HG03460 (cell line): ENCODE results near the gene ADGRL3.

ENCODE experiments used
- ATAC-seq: cut with Tn5 transposase; IDR thresholded peaks from one replicate; pipeline ENCODE4 v1.9.1; 2021; ENCODE audit not compliant: unreplicated experiment

The ADGRL3 gene

DNA sequence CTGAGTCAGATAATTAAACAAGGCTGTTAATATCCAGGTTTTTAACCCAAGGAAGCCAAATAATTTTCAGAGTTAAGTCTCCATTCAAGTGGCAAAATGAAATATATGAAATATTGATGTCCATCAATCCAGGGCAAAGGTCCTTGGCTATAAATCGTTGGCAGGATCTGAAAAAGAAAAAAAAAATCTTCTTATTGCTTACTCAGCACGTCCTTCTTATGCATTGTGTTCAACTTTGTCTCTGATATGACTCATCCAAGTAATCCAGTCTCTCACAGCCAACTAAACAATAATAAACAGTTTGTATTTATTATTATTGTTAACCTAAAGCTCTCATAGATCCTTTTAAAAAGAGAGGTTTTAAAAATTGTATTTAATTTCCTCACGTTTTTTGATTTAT is 851.2 kb downstream of the ADGRL3 start:
- no peak for ATAC-seq

DNA sequence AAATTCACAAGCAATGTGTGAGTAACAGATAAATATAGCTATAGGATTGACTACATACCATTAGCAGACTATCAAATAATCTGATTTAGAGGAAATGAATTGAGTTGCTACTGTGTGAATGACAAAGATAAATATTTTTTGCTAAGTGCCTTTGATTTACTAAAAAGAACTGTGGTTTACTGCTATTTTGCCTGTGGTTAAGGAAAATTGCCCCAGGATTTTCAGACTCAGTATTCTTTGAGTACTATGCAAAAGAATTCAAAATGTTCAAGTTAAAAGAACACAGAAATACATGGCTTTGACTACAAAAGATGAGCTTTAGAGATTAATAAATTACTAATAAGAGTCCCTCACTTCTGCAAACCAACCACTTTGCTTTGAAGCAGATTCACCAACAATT is 853.8 kb downstream of the ADGRL3 start:
- no peak for ATAC-seq

DNA sequence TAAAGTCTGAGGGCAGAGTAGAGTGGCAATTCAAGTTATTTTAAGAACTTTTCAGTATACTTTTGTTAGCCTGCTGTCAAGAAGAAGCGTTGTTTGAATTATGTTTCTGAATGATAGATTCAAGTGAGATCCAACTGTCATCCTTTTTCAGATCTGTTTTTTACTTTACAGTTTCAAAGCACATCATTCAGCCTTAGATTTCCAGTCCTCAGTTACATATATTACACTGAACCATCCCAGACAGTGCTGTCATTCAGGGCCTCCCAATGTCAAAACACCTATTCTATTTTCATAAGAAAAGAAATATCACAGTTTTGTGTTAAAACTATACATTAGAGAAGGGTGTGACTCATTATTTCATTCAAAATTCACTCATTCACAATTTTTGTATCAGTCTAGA is 856.9 kb downstream of the ADGRL3 start:
- ATAC-seq, result no peak

DNA sequence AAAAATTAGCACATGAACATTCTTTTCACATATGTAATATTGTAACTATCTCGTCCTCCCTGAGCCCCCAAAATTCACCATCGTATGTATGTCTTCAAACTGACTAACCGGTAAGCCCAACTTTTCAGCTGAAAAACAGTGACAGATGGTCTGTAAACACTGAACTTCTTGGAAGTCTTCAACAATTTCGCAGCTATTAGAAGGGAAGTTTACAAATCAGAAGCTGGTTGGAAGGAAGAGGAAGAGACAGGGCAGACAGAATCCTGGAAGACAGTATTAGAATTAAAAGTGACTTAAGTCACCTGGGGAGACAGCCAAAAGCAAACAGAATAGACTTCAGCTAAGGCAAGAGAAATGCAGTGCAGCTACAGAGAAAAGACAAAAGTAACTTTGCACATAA is 858.4 kb downstream of the ADGRL3 start:
- no peak for ATAC-seq

DNA sequence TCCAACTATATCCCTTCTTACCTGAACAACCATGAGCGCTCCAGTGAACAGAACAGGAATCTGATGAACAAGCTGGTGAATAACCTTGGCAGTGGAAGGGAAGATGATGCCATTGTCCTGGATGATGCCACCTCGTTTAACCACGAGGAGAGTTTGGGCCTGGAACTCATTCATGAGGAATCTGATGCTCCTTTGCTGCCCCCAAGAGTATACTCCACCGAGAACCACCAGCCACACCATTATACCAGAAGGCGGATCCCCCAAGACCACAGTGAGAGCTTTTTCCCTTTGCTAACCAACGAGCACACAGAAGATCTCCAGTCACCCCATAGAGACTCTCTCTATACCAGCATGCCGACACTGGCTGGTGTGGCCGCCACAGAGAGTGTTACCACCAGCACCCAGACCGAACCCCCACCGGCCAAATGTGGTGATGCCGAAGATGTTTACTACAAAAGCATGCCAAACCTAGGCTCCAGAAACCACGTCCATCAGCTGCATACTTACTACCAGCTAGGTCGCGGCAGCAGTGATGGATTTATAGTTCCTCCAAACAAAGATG is 870.2 kb downstream of the ADGRL3 start:
- no peak for ATAC-seq

DNA sequence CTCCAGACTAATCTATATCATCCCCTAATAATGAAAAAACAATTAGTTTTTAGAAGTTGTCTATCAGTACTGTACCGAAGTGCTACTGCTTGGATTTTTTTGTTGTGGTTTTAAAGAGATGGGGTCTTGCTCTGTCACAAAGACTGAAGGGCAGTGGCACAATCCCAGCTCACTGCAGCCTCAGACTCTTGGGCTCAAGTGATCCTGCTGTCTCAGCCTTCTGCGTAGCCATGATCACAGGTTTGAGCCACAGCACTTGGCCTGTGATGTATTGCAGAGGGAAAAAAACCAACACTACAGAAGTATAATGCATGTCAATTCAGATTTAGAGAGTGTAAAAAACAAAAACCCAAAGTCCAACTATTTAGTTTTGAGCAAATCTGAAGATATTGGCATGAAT is 875.0 kb downstream of the ADGRL3 start:
- no peak for ATAC-seq

DNA sequence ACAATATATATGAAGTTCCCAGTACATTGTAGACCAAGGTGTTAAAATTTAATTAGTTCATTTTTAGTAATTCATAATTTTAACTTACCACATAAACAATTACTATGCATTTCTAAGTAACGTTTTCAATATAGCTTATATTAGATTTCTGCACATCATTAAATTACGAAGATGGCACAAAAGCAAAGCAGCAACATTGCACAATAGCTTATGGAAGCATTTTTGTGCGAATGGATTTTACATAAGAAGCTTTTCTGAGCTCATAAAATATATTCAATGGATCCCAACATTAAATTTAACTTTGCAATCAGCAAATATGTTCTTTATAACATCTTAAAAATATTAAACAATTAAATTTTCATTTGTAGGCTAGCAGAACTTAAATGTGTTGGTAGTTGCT is 875.4 kb downstream of the ADGRL3 start:
- no peak for ATAC-seq

DNA sequence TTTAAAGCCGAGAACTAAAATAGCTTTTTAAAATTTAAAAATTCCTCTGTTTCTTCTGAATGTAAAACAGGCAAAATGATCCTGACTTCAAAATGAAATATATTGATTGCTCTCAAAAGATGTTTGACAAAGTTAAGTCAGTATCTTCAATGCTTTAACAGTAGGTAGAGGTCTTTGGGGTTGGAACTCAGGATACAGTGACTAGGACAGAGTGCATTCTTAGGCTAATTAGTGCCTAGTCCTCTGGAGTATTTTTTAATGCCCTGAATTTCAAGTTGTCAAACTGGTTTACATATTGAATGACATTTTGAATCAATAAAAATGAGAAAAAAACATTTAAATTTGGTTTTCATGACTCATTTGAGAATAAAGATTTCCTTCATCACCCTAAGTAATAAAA is 877.3 kb downstream of the ADGRL3 start:
- ATAC-seq, result no peak

DNA sequence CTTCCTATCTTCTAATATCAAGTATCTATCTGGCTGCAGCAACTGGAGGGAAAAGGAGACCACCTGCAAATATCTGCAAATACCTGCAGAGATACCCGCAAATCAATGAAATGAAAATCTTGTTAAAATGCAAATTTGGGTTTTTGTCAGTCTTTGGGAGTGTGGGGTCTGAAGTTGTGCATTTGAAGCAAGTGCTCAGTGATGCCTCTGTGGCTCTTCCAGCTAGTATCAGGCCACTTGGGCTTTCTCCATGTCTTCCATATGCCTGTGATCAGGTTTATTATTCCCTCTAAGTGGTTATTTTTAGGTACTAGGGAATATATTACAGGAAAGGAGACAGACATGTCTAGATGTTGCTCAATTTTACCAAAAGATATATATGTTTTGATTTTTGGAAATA is 880.3 kb downstream of the ADGRL3 start:
- no peak for ATAC-seq

DNA sequence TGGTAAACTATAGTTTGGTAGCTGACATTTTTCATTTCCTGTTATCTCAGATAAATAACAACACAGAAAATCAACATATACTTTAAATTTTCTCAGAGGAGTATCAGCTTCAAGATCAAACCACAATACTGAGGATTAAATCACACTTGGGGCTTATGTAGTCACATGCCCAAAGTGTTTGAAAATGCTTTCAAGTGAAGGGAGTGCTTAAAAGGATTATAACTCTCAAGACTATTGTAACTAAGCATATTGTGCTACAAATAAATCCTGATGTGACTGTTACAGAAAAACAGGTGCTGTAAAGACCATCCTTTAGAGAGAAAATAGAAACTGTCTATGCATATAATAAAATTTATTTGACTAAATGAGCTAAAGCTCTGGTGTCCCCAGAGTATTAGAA is 887.6 kb downstream of the ADGRL3 start:
- ATAC-seq, result no peak

DNA sequence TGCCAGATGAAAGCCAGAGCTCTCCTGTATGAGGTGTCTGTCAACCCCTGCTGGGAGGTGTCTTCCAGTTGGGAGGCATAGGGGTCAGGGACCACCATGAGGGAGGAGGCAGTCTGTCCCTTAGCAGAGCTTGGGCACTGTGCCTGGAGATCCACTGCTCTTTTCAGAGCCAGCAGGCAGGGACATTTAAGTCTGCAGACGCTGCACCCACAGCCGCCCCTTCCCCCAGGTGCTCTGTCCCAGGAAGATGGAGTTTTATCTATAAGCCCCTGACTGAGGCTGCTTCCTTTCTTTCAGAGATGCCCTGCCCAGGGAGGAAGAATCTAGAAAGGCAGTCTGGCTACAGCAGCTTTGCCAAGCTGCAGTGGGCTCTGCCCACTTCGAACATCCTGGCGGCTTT is 893.6 kb downstream of the ADGRL3 start:
- ATAC-seq, result no peak

DNA sequence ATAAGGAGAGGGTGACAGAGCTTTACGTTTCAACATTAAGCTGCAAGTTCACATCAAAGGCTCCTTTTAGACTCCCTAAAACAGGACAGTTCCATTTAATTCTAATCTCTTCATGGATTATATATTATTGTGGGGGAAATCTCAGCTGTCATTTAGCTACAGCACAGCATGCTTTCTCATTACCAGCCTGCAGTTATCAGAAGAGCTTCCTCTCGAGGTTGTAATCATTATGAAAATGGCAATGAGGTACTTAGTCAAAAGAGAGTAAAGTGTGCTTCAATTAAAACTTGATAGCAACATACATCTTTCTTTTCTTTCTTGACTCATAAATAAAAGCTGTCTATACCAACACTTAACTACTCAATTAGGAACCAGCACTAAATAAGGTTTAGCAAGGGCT is 896.8 kb downstream of the ADGRL3 start:
- ATAC-seq, result no peak

DNA sequence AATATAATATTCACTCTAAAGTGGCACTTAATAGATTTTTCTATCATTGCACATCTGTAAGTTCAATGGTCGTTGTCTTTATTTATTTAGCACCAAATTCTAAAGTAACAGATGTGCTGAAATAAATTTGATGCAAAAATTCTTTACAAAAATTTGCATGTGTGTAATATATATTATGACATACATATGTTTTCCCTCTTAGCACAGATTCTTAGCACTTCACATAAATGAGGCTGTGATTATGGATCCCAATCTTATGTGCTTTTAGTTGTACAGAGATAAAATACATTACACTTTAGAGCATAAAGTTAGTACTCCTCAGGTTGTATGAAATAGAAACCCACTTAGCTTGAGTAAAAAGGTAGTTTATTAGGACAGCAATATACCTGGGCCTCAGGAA is 915.1 kb downstream of the ADGRL3 start:
- no peak for ATAC-seq

DNA sequence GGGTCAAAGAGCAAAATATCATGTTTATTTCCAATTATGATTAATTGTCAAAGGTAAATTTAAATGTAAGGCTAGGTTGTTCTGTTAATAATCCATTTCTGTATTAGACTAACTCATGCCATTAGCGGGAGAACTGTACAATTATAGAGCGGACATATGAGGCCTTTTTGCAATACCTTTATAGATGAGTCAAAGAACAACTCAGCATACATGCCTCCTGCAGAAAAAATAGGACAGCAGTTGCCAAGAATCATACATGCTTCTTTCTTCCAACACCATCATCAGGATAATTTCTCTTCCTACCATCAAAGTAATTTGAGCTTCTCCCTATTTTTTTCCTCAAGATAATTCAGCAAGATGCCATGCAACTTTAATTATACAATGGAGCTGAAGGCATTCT is 917.8 kb downstream of the ADGRL3 start:
- no peak for ATAC-seq

DNA sequence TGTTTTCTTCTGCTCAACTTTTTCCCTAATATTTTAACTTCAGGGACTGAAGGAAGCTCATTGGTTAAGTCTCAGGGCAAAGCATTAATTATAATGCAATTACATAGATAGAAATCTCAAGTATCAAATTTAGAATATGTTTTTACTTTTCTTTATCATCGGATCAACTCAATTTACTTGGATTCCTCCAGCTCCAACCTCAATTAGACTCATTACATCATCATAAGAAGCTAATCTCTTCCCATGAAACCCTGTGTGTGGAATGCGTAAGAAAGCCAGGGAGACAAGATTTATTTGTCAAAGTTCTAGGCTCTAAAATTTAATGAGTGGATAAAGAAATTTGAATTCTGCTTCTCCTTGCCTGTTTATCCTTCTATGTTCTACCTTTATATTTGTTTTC is 918.4 kb downstream of the ADGRL3 start:
- ATAC-seq, result no peak

DNA sequence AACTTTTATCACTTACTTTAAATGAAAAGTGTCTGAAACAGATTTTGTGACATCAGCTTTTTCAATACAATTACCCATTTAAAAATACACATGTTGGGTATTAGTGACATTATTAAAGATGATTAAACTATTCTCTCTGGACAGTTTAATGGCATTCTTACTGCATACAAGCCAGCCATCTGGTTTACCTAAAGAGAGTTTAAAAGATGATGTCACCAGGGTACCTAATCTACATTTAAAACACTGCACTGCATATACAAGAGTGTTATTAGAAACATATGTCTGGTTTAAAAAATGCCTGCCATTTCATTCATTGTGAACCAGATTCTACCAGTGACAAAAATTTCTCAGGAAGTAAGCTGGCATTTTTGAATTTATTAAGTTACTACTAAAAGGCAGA is 919.1 kb downstream of the ADGRL3 start:
- ATAC-seq, result no peak

DNA sequence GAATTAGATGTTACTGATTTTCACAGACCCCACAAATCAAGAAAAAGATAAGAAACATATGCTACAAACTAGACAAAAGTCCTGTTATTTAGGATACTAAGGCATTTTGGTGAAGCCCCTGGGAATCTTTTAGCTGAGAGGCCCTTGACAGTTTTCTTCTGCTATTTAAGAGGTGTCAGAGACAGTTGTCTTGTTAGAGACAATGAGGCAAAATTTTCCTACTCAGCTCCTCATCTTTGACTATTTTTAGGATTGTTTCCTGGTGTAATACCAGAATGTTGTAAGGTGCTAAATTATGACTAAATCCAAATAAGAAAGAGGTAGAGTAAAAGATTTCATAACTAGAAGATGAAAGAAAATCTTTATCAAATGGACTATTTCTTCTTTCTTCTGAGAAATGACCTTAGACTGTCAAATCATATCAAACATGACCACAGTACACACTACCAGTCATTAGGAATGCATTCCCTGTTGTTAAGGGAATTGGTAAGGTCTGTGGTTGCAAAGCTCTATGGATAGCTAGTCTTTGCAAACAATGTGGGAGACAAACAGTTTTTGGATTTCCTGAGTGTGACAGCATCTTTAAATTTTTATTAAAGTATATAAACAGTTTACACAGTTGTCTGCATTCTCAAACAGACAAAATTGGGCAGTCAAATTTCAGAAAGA is 926.1 kb downstream of the ADGRL3 start:
- no peak for ATAC-seq
